Tibial nerve (tissue), 4 donors: ENCODE results near the gene SLC44A4.

Experiments
- CTCF ChIP-seq, 5 experiments: fragments of 200-600 bp in 3 of 5; fragments of 450-650 bp in 2 of 5; sonication (generic) in 3 of 5; IDR thresholded peaks; one replicate each; pipeline ENCODE4 v1.5.1; 2016 to 2019; ENCODE audit warnings: antibody characterized with exemption in 5 of 5, mild to moderate bottlenecking in 3 of 5, moderate library complexity in 2 of 5
- EP300 ChIP-seq, 2 donors: sonication (generic); formaldehyde crosslinking; IDR thresholded peaks; one replicate each; pipeline ENCODE4 v1.6.1; 2017; ENCODE audit warnings: antibody characterized with exemption in 2 of 2, mild to moderate bottlenecking in 1 of 2
- POLR2A ChIP-seq, 2 donors: fragments of 450-650 bp; IDR thresholded peaks; one replicate each; pipeline ENCODE4 v1.6.1; 2017; ENCODE audit warnings: antibody characterized with exemption in 2 of 2, mild to moderate bottlenecking in 2 of 2, moderate library complexity in 2 of 2

DNA sequence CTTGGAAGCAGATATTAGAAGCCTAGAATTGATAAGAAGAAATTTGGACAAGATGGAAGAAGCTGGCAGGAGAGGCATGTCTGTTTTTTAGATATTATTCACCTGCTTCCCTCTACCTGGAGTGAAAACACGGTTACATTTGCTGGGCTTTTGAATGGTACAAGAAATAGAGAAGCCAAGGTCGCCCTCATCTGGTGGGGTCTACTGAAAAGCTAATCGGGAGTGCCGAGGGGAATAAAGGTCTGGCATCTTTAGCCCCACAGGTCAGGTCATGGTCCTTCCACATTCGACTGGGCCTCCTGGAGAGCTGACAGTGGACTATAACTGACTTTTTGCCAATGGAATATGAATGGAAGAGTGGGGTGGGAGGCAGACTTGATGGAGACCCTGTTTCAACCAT, 44.1 kb upstream of the SLC44A4 start:
- TF ChIP-seq POLR2A (IDR thresholded peaks at IDR 0.05), result no peak
- no peak for TF ChIP-seq CTCF (IDR thresholded peaks at IDR 0.05)
- TF ChIP-seq EP300 (IDR thresholded peaks at IDR 0.05), result no peak
